ENCODE measurements around the gene CALCOCO1.

Gene CALCOCO1

GRCh38 chr12:53725824-53726223 lies 1.4 kb downstream of the CALCOCO1 start:
- no peaks in the 10 kb centered on the region; the same call in 1 of the 2 replicates for H3K9me2 ChIP-seq (replicated peaks; ENCODE audit: control insufficient read depth, low read length)
- TF ChIP-seq CTCF (IDR thresholded peaks at IDR 0.05; ENCODE audit: low read depth, low read length, poor library complexity, severe bottlenecking) (no peak), EZH2phosphoT487 (IDR thresholded peaks at IDR 0.05; ENCODE audit: borderline replicate concordance, low read length) (no peak)
- H3K27me3 ChIP-seq (ENCODE audit: control insufficient read depth, low read length): no peaks in the 10 kb centered on the region
- no peaks in the 10 kb centered on the region for H3K9me3 ChIP-seq (ENCODE audit: control insufficient read depth, insufficient read depth, low read length)
- no peak overlapping the region; the same call in 1 of the 2 replicates for H3K4me3 ChIP-seq (ENCODE audit: low read length)
- no peak overlapping the region for H3K27ac ChIP-seq (ENCODE audit: low read depth, low read length)
- H3K79me2 ChIP-seq (ENCODE audit: control insufficient read depth, low read length): no peaks in the 10 kb centered on the region
- H3K36me3 ChIP-seq (ENCODE audit: control insufficient read depth, low read length): no peaks in the 10 kb centered on the region
- H4K20me1 ChIP-seq (ENCODE audit: control insufficient read depth, insufficient read depth, low read depth, low read length): no peaks in the 10 kb centered on the region
- H3K4me2 ChIP-seq (ENCODE audit: low read length): peak overlapping the region; percentile 81
- no peaks in the 10 kb centered on the region for H3F3A ChIP-seq (ENCODE audit: control insufficient read depth, insufficient read depth)
- peaks cover 21% of the 10 kb centered on the region for H3K4me1 ChIP-seq (ENCODE audit: control insufficient read depth, low read length)

DNA sequence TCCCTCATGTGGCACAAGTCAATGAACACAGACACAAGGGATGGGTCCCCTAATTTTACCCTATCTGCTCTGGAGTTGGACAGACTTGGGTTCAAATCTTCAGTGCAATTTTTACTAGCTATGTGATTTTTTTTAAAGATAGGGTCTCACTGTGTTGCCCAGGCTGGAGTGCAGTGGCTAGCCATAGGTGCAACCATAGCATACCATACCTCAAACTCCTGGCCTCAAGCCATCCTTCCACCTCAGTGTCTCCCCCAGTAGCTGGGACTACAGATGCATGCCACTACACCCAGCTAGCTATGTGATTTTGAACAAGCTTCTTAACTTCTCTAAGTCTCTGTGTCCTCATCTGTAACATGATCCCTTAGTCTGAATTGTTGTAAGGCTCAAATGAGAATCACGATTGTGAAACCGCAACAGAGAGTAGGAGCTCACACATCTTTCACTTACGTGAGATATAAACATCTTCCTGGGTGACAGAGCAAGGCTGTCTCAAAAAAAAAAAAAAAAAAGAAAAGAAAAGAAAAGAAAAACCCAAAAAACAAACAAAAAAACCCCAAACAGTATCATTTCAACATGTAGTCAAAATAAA lies 4.7 kb downstream of the CALCOCO1 start:
- no peaks in the 10 kb centered on the region for H3K9me3 ChIP-seq (ENCODE audit: control insufficient read depth, insufficient read depth, low read length)
- H3K27me3 ChIP-seq (ENCODE audit: control insufficient read depth, low read length): no peaks in the 10 kb centered on the region
- H3K79me2 ChIP-seq (ENCODE audit: control insufficient read depth, low read length): no peaks in the 10 kb centered on the region
- peaks cover 14% of the 10 kb centered on the region for H3K4me1 ChIP-seq (ENCODE audit: control insufficient read depth, low read length)
- H3K27ac ChIP-seq (ENCODE audit: low read depth, low read length): no peak overlapping the region
- no peaks in the 10 kb centered on the region for H3K9me2 ChIP-seq (replicated peaks; ENCODE audit: control insufficient read depth, low read length)
- H4K20me1 ChIP-seq (ENCODE audit: control insufficient read depth, insufficient read depth, low read depth, low read length): no peaks in the 10 kb centered on the region
- H3K4me2 ChIP-seq (ENCODE audit: low read length): no peak overlapping the region
- TF ChIP-seq EZH2phosphoT487 (IDR thresholded peaks at IDR 0.05; ENCODE audit: borderline replicate concordance, low read length): no peak
- TF ChIP-seq CTCF (IDR thresholded peaks at IDR 0.05; ENCODE audit: low read depth, low read length, poor library complexity, severe bottlenecking): no peak
- no peak overlapping the region for H3K4me3 ChIP-seq (ENCODE audit: low read length)
- H3F3A ChIP-seq (ENCODE audit: control insufficient read depth, insufficient read depth): no peaks in the 10 kb centered on the region
- no peaks in the 10 kb centered on the region for H3K36me3 ChIP-seq (ENCODE audit: control insufficient read depth, low read length)

- Histone ChIP-seq H3K4me2 (ENCODE audit: low read length) (no peak overlapping the region), H3K9me3 (ENCODE audit: control insufficient read depth, insufficient read depth, low read length) (no peaks in the 10 kb centered on the region), H3K9me2 (replicated peaks; ENCODE audit: control insufficient read depth, low read length) (no peaks in the 10 kb centered on the region), H3K4me1 (ENCODE audit: control insufficient read depth, low read length) (peaks cover 4% of the 10 kb centered on the region), H3K27me3 (ENCODE audit: control insufficient read depth, low read length) (no peaks in the 10 kb centered on the region), H3F3A (ENCODE audit: control insufficient read depth, insufficient read depth) (no peaks in the 10 kb centered on the region), H3K27ac (ENCODE audit: low read depth, low read length) (no peak overlapping the region), H3K79me2 (ENCODE audit: control insufficient read depth, low read length) (no peaks in the 10 kb centered on the region), H3K4me3 (ENCODE audit: low read length) (no peak overlapping the region), H4K20me1 (ENCODE audit: control insufficient read depth, insufficient read depth, low read depth, low read length) (no peaks in the 10 kb centered on the region), H3K36me3 (ENCODE audit: control insufficient read depth, low read length) (no peaks in the 10 kb centered on the region)
- no peak for TF ChIP-seq CTCF (IDR thresholded peaks at IDR 0.05; ENCODE audit: low read depth, low read length, poor library complexity, severe bottlenecking)
- TF ChIP-seq EZH2phosphoT487 (IDR thresholded peaks at IDR 0.05; ENCODE audit: borderline replicate concordance, low read length): no peak
These were observed 6.3 kb downstream of the CALCOCO1 start for GRCh38 chr12:53720946-53721345.
